ENCODE data around the gene HLA-E. TPM values are rescaled to one million over a fixed set of nuclear protein-coding genes. Genes with fewer than 3 reads are reported as not detected.

HLA-E gene
- total and polyA plus RNA-seq, 2 donors (not counting 1 experiment from before 2014, with no cell fraction given), result 183 to 254 TPM

GRCh38 chr6:30450548-30450908 lies 38.8 kb upstream of the HLA-E start:
- TF ChIP-seq EZH2 (IDR thresholded peaks at IDR 0.05; ENCODE audit: low read length, missing control alignments) (peak; percentile 38), CTCF (conservative IDR thresholded peaks at IDR 0.05 in 1 of 2, IDR thresholded peaks at IDR 0.05 in 1 of 2; ENCODE audit: low read depth in 1 of 2, low read length in 2 of 2) (no peak)
- peak overlapping the region; percentile 81 for H3K4me2 ChIP-seq (ENCODE audit: extremely low read depth, insufficient read depth, low read length)
- H3K9me3 ChIP-seq (ENCODE audit: control insufficient read depth, insufficient read depth, low read depth, low read length), result no peaks in the 10 kb centered on the region
- no peak overlapping the region for H3K9ac ChIP-seq (ENCODE audit: insufficient read depth, low read length)
- DNase-seq (ENCODE audit: low read depth in 2 of 2), result no peak
- H2AFZ ChIP-seq (ENCODE audit: low read length), result no peak overlapping the region
- H3K79me2 ChIP-seq (ENCODE audit: control insufficient read depth, insufficient read depth, low read length), result no peaks in the 10 kb centered on the region
- peak overlapping the region in 2 of 4 experiments; percentile 22 to 27 for H3K4me3 ChIP-seq (replicated peaks in 1 of 4; ENCODE audit: control extremely low read depth in 1 of 4, insufficient read depth in 1 of 4, low read depth in 3 of 4, low read length in 4 of 4)
- H3K36me3 ChIP-seq (ENCODE audit: control insufficient read depth, insufficient read depth, low read length), result no peaks in the 10 kb centered on the region
- no peaks in the 10 kb centered on the region for H4K20me1 ChIP-seq (ENCODE audit: control insufficient read depth, extremely low read depth, insufficient read depth, low read length)
- peaks cover 63% of the 10 kb centered on the region for H3K27me3 ChIP-seq (ENCODE audit: control insufficient read depth, insufficient read depth, low read length)
- no peaks in the 10 kb centered on the region for H3K4me1 ChIP-seq (ENCODE audit: control insufficient read depth, extremely low read depth, insufficient read depth, low read length)
- no peak overlapping the region for H3K27ac ChIP-seq (ENCODE audit: insufficient read depth, low read length)

GRCh38 chr6:30450909-30451841 lies 38.1 kb upstream of the HLA-E start:
- H3K9me3 ChIP-seq (ENCODE audit: control insufficient read depth, insufficient read depth, low read depth, low read length), result no peaks in the 10 kb centered on the region
- H3K4me3 ChIP-seq (replicated peaks in 1 of 4; ENCODE audit: control extremely low read depth in 1 of 4, insufficient read depth in 1 of 4, low read depth in 3 of 4, low read length in 4 of 4), result peak overlapping the region in 2 of 4 experiments; percentile 22 to 27
- peak; percentile 74 to 82 for DNase-seq (ENCODE audit: low read depth in 2 of 2)
- no peaks in the 10 kb centered on the region for H3K36me3 ChIP-seq (ENCODE audit: control insufficient read depth, insufficient read depth, low read length)
- H3K79me2 ChIP-seq (ENCODE audit: control insufficient read depth, insufficient read depth, low read length), result no peaks in the 10 kb centered on the region
- H4K20me1 ChIP-seq (ENCODE audit: control insufficient read depth, extremely low read depth, insufficient read depth, low read length), result no peaks in the 10 kb centered on the region
- no peak overlapping the region for H3K27ac ChIP-seq (ENCODE audit: insufficient read depth, low read length)
- H3K4me2 ChIP-seq (ENCODE audit: extremely low read depth, insufficient read depth, low read length), result peak overlapping the region; percentile 81
- H3K9ac ChIP-seq (ENCODE audit: insufficient read depth, low read length), result no peak overlapping the region
- no peak overlapping the region for H2AFZ ChIP-seq (ENCODE audit: low read length)
- TF ChIP-seq CTCF (conservative IDR thresholded peaks at IDR 0.05 in 1 of 2, IDR thresholded peaks at IDR 0.05 in 1 of 2; ENCODE audit: low read depth in 1 of 2, low read length in 2 of 2) (no peak), EZH2 (IDR thresholded peaks at IDR 0.05; ENCODE audit: low read length, missing control alignments) (no peak)
- H3K4me1 ChIP-seq (ENCODE audit: control insufficient read depth, extremely low read depth, insufficient read depth, low read length), result no peaks in the 10 kb centered on the region
- peaks cover 58% of the 10 kb centered on the region for H3K27me3 ChIP-seq (ENCODE audit: control insufficient read depth, insufficient read depth, low read length)

GRCh38 chr6:30452736-30453507 lies 36.4 kb upstream of the HLA-E start:
- no peak for DNase-seq (ENCODE audit: low read depth in 2 of 2)
- no peaks in the 10 kb centered on the region for H3K4me1 ChIP-seq (ENCODE audit: control insufficient read depth, extremely low read depth, insufficient read depth, low read length)
- no peaks in the 10 kb centered on the region for H3K79me2 ChIP-seq (ENCODE audit: control insufficient read depth, insufficient read depth, low read length)
- no peaks in the 10 kb centered on the region for H3K9me3 ChIP-seq (ENCODE audit: control insufficient read depth, insufficient read depth, low read depth, low read length)
- no peak overlapping the region for H3K27ac ChIP-seq (ENCODE audit: insufficient read depth, low read length)
- H3K36me3 ChIP-seq (ENCODE audit: control insufficient read depth, insufficient read depth, low read length), result no peaks in the 10 kb centered on the region
- TF ChIP-seq CTCF (conservative IDR thresholded peaks at IDR 0.05 in 1 of 2, IDR thresholded peaks at IDR 0.05 in 1 of 2; ENCODE audit: low read depth in 1 of 2, low read length in 2 of 2) (no peak), EZH2 (IDR thresholded peaks at IDR 0.05; ENCODE audit: low read length, missing control alignments) (no peak)
- no peak overlapping the region for H3K9ac ChIP-seq (ENCODE audit: insufficient read depth, low read length)
- no peak overlapping the region for H2AFZ ChIP-seq (ENCODE audit: low read length)
- peaks cover 47% of the 10 kb centered on the region for H3K27me3 ChIP-seq (ENCODE audit: control insufficient read depth, insufficient read depth, low read length)
- no peak overlapping the region for H3K4me3 ChIP-seq (replicated peaks in 1 of 4; ENCODE audit: control extremely low read depth in 1 of 4, insufficient read depth in 1 of 4, low read depth in 3 of 4, low read length in 4 of 4)
- H4K20me1 ChIP-seq (ENCODE audit: control insufficient read depth, extremely low read depth, insufficient read depth, low read length), result no peaks in the 10 kb centered on the region
- no peak overlapping the region for H3K4me2 ChIP-seq (ENCODE audit: extremely low read depth, insufficient read depth, low read length)

Measured in fibroblast of lung (primary cell).